D721Med (cell line): ENCODE measurements around the gene SNX33.
"Not testable (repeated sequence)": the region's sequence is repeated elsewhere in the genome, so short reads cannot be mapped to it uniquely, and the experiment has no call there.

Source experiments
- DNase-seq: peaks from one replicate; pipeline ENCODE4 v3.0.0; 2011; ENCODE audit warnings: low spot score; ENCODE audit not compliant: insufficient read length
- FAIRE-seq: peaks from 2 replicates; lab custom pipeline; 2011; peaks lifted over from hg19 to GRCh38; lab: Jason Lieb, UNC
- TF ChIP-seq, protein P1 (sequence below): IDR thresholded peaks from 2 replicates; pipeline ENCODE4 v1.5.1; 2012; ENCODE audit warnings: mild to moderate bottlenecking, control low read depth; ENCODE audit not compliant: insufficient read depth; ENCODE audit errors: missing control alignments

SNX33 gene

DNA sequence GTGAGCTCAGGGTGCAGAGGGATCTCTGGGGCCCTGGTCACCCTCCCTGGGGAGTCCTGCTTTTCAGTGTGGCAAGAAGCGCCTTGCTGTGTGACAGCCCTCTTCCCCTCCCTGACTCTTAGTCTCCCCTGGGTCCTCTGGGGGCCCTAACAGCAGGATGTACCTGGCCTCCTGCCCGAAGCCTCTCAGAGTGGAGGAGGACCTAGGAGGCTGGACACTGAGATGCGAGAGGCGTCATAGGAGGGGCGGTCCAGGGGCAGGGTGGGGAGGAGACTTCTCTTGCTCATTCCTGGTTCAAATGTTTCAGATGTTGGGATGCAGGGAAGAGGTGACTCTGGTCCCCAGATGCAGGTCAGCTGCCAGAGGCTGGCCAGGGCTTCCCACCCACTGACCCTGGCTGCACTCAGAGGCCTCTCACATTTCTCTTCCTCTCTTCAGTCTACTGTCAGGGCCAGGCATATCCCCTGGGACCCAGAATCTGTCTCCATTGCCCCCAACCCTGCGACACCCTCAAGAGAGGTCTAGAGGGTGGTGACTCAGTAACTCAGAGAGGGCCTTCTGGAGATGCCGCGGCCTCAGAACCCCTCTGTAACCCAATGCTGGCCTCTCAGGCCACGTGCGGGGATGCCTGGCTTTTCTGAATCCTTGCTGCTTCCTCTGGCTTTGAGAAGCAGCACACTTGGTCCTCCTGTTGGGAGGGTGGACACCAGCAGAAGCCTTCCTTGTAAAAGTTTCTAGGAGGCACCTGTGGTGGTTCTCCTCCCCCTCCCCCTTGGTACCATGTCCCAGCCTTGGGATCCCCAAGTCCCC is 25.9 kb downstream of the SNX33 start:
- TF ChIP-seq, protein P1, sequence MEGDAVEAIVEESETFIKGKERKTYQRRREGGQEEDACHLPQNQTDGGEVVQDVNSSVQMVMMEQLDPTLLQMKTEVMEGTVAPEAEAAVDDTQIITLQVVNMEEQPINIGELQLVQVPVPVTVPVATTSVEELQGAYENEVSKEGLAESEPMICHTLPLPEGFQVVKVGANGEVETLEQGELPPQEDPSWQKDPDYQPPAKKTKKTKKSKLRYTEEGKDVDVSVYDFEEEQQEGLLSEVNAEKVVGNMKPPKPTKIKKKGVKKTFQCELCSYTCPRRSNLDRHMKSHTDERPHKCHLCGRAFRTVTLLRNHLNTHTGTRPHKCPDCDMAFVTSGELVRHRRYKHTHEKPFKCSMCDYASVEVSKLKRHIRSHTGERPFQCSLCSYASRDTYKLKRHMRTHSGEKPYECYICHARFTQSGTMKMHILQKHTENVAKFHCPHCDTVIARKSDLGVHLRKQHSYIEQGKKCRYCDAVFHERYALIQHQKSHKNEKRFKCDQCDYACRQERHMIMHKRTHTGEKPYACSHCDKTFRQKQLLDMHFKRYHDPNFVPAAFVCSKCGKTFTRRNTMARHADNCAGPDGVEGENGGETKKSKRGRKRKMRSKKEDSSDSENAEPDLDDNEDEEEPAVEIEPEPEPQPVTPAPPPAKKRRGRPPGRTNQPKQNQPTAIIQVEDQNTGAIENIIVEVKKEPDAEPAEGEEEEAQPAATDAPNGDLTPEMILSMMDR = no peak
- no peak for DNase-seq
- FAIRE-seq = no peak

DNA sequence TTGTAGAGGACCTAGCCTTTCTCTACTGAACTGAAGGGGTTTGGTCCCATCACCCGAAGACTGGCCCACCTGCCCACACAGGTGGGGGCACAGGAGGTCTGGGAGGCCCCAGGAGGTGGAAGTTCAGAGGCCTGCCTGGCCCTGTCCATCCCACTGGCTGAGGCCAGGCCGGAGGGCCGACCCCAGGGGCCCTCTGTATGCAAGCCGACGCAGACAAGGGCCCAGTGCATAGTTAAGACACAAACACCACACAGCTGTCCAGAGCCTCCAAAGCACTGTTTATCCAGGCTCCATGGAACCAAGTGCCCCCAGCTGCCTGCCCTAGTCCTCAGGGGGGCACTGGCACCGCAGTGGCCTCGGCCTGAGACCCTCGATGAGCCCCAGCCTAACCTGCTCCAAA is 26.7 kb downstream of the SNX33 start:
- TF ChIP-seq, protein P1 = no peak
- FAIRE-seq (no peak), DNase-seq (no peak)

DNA sequence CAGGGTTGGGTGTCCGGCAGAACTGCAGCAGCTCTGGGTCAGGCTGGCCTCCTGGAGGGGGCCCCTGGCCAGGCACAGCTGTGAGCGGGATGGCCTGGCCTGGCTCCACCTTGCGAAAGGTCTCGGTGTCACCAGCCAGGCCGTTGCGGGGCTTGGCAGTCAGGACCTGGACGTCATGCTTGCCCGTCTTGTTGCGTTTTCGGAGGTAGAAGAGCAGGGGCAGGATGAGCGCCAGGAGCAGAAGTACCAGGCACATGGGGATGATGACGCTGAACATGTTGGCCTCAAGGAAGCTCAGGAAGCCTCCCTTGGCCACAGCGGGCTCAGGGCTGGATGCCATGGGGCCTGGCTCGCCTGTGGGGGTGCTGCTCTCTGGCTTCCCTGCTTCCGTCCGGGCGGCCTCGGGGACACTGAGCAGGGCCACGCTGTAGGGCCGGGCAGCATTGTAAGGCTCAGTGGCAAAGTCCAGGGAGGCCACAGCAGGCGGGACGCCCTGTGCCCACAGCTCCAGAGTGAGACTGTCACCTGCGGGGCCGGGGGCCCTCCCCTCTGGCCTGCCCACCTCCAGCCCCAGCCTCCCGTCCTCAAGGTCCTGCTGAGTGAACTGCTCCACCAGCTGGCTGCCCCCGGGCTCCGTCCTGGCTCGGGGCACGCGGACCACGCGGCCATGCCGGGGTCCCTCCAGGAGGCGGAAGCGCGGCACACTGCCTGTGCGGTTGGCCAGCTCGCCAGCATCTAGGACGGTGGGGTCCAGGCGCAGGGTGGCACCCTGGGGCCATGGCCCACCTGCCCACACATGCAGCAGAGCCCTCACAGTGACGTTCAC is 28.1 kb downstream of the SNX33 start:
- DNase-seq = no peak
- TF ChIP-seq, protein P1 = no peak
- FAIRE-seq = no peak

DNA sequence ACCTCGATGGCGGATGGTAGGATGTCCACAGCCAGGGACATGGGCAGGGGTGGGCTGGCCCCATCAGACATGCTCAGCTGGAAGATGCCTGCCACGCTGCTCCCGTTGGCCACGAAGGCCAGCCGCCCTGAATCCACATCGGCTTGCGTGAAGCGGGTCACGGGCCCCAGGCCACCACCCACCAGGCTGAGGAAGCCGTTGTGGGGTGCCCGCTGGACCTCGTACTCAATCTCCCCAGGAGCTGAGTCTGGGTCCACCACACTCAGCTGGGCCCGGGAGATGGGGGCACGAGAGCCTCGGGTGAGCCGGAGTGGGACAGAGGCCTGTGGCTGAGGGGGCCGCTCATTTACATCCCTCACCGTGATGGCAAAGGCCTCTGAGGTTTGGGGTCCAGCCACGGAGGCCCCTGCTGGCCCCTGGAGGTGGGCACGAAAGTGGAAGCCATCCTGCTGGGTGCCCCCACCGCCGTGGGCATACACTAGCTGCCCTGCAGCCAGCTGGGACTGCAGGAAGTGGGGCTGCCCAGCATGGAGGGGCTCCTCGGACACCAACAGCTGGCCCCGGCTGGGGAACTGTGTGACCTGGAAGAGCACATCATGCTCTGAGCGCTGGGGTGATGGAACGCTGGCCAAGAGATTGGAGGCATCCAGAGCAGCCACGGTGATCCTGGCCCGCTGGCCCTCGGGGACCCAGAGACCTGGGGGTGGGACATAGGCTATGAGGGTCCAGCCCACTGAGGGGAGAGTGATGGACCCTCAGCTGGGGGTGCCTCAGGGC is 29.2 kb downstream of the SNX33 start:
- FAIRE-seq = no peak
- TF ChIP-seq, protein P1 = no peak
- DNase-seq = no peak

DNA sequence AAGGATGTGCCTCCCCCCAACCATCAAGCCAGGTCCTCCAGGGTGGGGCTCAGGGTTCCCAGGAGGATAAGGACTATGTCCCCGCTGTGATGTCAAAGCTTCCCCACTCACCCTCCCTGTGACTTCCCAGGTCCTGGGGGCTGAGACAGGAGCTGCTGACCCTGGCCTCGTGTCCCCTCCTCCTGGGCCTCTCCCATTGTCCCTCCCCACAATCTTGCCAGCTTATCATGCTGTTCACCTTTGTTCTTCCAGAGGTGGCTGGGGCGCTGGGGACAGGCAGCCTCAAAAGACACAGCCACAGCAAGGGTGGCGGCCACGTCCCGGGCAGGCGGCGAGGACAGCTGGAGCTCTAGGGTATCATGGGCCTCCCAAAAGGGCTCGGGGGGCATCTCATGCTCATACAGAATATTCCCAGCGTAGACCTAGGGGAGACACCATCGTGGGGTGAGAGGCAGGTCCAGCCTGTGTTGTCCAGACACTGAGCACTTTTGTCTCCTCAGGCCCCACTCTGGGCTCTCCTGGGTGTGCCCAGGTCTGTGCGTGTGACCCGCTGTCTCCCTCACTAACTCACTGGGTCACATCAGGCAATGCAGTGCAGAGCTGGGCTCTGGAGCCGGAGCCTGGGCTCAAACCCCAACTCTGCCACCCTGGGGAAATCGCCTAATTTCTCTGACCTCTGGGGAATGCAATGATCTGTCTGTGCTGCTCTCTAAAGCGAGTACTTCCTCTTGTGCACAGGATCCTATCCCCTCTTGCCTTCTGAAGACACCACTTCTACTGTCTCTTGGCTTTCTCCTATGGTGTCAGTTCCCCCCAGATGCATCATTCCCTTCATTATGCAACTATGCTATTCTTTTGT is 30.0 kb downstream of the SNX33 start:
- TF ChIP-seq, protein P1 = no peak
- no peak for DNase-seq
- no peak for FAIRE-seq

DNA sequence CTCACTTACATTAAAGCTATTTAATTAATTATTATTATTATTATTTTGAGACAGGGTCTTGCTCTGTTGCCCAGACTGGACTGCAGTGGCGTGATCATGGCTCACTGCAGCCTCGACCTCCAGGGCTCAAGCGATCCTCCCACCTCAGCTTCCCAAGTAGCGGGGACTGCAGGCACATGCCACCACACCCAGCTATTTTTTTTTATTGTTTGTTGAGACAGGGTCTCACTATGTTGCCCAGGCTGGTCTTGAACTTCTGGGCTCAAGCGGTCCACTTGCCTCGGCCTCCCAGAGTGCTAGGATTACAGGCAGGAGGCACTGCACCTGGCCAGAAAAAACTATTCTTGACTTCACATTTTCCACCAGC is 30.6 kb downstream of the SNX33 start:
- DNase-seq, FAIRE-seq: not testable (repeated sequence)
